Subcutaneous adipose tissue (tissue), 4 donors: Measurements from ENCODE around the gene ALDH9A1. TPM values are rescaled to one million over a fixed set of nuclear protein-coding genes. Genes with fewer than 3 reads are reported as not detected.

ENCODE experiments used
- total RNA-seq, 4 donors: library from RNA; depleted of rRNA; stranded (reverse); fragments of >200 nt; gene quantifications; one replicate each; pipeline ENCODE4 v1.1.0, GENCODE V29; 2016
- TF ChIP-seq, protein P1 (sequence below): fragments of 450-650 bp; IDR thresholded peaks from one replicate; pipeline ENCODE4 v1.5.1; 2016; ENCODE audit warnings: low read depth, mild to moderate bottlenecking, control low read depth, antibody characterized with exemption, moderate library complexity

ALDH9A1 gene
- total RNA-seq, 4 donors from 2014 or later, result 113 to 174 (median 150) TPM

DNA sequence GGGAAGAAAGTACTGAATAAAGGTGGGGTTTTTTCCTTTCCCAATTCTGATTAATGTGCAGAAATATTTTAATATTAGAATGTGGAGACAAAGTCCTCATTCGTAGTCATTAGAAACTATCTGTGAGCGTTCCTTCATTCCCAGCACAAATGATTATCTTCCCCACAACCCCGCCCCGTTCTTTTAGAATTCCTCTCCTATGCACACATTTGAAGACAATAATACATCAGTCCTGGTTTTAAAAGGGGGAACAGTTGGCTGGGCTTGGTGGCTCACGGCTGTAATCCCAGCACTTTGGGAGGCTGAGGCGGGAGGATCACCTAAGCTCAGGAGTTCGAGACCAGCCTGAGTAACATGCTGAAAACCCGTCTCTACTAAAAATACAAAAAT lies 876 bp downstream of the ALDH9A1 start:
- TF ChIP-seq, protein P1, sequence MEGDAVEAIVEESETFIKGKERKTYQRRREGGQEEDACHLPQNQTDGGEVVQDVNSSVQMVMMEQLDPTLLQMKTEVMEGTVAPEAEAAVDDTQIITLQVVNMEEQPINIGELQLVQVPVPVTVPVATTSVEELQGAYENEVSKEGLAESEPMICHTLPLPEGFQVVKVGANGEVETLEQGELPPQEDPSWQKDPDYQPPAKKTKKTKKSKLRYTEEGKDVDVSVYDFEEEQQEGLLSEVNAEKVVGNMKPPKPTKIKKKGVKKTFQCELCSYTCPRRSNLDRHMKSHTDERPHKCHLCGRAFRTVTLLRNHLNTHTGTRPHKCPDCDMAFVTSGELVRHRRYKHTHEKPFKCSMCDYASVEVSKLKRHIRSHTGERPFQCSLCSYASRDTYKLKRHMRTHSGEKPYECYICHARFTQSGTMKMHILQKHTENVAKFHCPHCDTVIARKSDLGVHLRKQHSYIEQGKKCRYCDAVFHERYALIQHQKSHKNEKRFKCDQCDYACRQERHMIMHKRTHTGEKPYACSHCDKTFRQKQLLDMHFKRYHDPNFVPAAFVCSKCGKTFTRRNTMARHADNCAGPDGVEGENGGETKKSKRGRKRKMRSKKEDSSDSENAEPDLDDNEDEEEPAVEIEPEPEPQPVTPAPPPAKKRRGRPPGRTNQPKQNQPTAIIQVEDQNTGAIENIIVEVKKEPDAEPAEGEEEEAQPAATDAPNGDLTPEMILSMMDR, result no peak

DNA sequence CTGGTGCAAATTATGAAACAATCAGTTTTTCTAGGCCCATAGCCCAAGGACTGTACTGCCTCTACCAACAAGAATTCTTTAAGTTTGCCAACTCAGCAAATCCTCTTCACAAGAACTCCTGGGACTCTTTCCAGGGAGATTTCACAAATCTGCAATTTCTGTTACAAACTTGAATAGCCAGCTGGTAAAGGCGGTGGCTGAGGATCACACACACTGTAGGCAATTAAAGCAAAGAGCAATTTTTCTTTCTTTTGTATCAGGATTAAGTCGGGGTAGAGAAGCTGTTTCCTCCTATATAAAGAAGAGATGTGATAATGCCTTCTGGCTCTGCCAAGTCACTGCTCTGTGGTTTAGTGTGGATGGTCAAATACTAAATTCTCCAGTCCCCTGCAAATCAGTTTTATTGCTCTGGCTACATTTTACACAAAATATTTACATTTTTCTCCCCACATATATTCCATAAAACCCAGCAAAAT lies 1.7 kb downstream of the ALDH9A1 start:
- TF ChIP-seq, protein P1, result no peak

DNA sequence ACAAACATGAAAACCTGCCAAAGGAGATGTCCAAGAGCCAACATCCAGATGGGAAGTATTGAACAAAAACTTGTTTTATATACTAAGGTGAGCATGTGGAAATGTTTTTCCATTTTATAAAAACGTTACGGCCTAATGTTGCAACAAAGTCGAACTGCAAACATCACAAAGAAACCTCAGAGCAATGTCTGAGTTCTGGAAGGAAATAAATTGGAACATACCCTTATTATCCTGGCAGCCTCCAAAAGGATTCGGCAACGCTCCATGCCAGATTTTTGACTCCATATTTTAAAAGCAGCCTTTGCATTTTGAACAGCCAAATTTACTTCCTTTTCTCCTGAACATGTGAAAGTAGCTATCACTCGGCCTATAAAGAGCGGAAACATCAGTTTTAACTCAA lies 3.3 kb downstream of the ALDH9A1 start:
- TF ChIP-seq, protein P1, result no peak

DNA sequence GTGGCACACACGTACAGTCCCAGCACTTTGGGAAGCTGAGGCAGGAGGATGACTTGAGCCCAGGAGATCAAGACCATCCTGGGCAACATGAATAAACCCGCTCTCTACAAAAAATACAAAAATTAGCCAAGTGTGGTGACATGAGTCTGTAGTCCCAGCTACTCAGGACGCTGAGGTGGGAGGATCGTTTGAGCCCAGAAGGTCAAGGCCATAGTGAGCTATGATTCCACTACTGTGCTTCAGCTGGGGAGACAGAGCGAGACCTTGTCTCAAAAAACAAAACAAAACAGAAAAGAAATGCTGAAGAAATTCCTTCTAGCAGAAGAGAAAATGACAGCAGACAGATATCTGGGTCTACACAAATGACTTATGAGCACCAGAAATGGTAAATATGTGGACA lies 10.3 kb downstream of the ALDH9A1 start:
- TF ChIP-seq, protein P1, result no peak

DNA sequence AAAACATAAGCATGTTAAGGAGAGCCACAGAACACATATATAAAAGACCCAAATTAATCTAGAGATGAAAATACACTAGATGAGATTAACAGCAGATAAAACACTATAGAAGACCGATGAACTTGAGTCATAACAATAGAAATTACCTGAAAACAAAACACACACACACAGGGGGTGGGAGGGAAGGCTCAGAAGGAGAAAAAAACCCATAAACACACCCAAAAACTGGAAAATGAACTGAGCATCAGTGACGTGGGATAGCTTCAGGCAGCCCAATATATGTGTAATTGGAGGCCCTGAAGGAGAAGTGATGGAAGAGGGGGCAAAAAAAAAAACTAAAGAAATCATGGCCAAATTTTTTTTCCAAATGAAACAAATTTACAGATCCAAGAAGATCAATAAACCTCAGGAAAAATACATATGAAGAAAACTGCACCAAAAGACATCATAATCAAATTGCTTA lies 11.4 kb downstream of the ALDH9A1 start:
- TF ChIP-seq, protein P1, result no peak

DNA sequence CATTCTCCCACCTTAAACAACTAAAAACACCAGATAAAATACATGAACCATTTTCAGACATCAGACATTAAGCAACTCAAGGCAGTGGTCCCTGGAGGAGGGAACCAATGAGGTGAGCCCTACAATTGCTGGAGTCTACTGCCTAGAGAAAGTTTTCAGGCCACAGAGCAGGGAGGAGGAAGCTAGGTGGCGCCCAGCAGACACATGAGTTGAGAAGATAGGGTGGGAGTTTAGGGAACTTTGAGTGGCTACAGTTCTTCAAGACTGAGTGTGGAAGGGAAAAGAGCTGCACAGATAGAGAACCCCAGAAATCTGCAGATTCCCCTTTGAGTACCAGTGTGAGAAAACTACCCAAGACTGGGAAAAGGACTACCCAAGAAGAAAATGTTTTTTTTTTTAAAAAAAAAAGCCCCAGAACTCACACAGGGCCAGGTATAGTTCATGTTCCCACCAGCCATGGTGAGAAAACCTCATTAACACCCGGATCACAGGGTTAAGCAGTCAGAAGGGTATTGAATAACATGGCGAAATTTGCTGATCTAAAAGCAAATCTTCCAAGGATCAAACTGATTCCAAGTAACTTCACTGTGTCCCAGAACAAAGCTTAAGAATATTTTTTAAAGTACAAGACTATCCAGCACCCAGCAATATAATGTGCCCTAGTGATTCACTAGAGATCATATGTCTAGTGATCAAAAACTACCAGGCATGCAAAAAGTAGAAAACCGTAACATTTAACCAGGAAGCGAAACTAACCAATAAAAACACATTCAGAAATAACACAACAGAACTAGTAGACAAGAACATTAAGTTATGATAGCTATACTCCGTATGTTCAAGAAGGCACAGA lies 12.0 kb downstream of the ALDH9A1 start:
- TF ChIP-seq, protein P1, result no peak

DNA sequence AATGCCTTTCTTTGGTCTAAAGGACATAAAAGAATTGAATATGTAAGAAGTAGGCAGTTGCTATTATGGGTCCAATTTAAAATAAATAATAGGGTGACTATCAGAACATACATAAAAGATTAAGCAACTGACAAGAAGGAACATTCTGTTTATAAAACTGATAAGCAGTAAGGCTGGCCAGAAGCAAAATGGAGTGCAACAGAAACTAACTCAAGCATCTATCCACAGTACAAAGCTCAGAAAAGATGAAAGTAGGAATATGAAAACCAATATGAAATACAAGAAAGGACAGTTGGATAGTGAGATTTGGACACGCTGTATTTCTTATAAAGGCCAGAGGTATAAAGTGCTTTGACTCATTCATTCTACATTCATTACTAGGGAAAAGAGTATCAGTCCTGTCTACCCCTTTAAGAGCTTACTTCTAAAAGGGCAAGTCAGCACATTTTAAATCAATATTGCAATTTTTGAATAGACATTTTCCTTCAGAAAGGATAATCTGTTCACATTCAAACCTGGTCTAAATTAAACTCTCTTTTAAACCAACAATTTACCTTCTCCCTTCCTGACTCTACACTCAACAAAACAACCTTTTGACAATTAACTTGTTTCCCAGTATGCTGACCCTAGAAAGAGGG lies 14.4 kb downstream of the ALDH9A1 start:
- TF ChIP-seq, protein P1, result no peak
